ENCODE measurements around the gene NR2F2.
A peak's percentile ranks its signal among the peaks of the same experiment; 100 is the strongest.

The NR2F2 gene

DNA sequence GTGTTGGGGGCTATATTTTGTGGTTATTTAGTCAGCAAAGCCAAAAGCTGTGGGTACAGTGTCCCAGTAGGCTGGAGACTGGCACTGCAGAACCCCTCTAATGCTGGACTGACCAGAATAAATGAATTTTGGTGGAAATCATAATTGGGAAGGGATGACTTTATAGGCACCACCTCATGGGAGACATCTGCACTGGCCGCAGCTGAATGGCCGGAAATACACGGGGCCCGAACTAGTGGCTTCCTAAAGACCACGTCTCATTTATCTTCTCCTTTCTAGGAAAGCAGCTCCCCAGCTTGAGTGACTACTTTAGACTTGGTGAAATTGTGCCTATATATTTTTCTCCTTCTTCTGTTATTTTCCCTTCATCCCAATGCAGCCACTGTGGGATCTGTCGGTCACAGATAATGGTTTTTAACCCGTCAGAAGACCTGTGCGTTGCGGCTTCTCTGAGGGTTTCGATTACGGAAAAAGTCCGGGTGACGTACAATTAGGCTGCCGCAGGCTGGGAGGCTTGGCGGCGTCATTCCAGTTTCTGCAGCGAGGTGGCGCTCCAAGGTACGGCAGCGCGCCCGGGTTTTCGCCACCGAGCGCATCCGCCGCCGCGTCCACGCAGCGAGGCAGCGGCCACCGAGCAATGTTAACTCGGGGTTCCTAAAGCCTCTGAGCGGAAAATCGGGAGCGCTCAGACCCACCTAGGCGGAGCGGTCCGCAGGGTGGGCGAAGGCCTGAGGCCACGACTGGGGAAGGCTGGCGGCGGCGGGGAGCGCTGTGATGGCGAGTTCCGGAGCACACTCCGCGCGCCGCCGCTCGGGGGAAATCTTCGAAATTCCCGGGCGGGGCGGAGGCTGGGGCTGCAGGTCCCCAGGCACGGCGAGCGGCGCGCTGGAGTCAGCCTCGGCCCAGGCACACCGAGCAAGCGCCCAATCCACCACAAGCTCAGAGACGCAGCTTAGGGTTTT lies 26.3 kb downstream of the NR2F2 start:
- Histone ChIP-seq H3K27me3 (replicated peaks; ENCODE audit: insufficient read depth, low read length) (peaks cover 67% of the 10 kb centered on the region), H4K20me1 (ENCODE audit: insufficient read depth, low read length) (no peaks in the 10 kb centered on the region)
- DNase-seq = peak; percentile 82

DNA sequence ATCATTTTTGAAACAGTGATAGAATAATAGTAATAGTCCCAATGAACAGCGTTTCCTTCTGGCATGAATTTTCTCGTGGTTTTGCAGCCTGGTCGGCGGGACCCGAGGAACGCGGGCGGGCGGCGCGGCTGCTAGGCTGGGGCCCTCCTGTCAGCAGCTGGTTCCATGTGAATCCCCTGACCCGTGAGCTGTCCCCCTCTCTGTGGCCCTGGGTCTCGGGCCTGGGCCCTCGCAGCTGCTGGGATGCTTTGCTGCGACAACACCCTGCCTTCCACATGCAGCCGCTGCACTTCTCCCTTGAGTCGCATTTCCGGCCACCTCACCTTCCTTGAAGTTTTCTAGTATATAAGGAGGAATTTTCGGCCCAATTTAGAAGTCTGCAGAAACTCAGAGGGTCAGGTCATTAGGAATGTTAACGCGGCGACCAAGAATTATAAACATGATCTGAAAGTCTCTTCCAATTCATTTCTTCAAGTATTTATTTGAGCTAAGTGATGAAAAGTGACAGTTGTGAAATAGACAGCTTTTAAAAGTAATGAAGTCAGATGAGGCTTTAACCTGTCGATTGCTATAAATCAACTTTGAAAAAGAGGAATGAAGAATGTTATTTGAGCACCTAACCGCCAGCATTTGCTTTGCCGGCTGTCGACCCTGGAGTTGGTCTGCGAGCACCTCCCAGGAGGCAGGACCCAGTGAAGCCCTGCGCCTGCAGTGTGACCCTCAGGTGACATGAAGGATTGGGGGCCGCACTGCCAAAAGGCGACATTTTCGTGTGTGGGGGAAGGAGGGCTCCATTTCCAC lies 27.7 kb downstream of the NR2F2 start:
- H3K4me2 ChIP-seq (ENCODE audit: low read depth, low read length) = peak overlapping the region; percentile 94; the same call in 1 of the 2 replicates
- H3K4me3 ChIP-seq (ENCODE audit: low read length) = peak overlapping the region; percentile 75
- no peaks in the 10 kb centered on the region for H3K9me3 ChIP-seq (replicated peaks; ENCODE audit: insufficient read depth, low read length)
- 0 out of 2 replicates have a peak, but pooled peaks cover 4% of the 10 kb centered on the region for H3K4me1 ChIP-seq (ENCODE audit: low read length)
- peaks cover 64% of the 10 kb centered on the region for H3K27me3 ChIP-seq (replicated peaks; ENCODE audit: insufficient read depth, low read length)
- H3F3A ChIP-seq (ENCODE audit: insufficient read depth, low read length) = no peaks in the 10 kb centered on the region
- TF ChIP-seq, protein P1, sequence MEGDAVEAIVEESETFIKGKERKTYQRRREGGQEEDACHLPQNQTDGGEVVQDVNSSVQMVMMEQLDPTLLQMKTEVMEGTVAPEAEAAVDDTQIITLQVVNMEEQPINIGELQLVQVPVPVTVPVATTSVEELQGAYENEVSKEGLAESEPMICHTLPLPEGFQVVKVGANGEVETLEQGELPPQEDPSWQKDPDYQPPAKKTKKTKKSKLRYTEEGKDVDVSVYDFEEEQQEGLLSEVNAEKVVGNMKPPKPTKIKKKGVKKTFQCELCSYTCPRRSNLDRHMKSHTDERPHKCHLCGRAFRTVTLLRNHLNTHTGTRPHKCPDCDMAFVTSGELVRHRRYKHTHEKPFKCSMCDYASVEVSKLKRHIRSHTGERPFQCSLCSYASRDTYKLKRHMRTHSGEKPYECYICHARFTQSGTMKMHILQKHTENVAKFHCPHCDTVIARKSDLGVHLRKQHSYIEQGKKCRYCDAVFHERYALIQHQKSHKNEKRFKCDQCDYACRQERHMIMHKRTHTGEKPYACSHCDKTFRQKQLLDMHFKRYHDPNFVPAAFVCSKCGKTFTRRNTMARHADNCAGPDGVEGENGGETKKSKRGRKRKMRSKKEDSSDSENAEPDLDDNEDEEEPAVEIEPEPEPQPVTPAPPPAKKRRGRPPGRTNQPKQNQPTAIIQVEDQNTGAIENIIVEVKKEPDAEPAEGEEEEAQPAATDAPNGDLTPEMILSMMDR (IDR thresholded peaks at IDR 0.05; ENCODE audit: low read length) = no peak
- no peak for TF ChIP-seq EZH2 (optimal IDR thresholded peaks at IDR 0.05; ENCODE audit: low read depth, low read length)
- no peak for TF ChIP-seq EZH2phosphoT487 (IDR thresholded peaks at IDR 0.05; ENCODE audit: low read length)
- H2AFZ ChIP-seq (ENCODE audit: low read length) = no peak overlapping the region
- H3K36me3 ChIP-seq (replicated peaks; ENCODE audit: insufficient read depth, low read length) = no peaks in the 10 kb centered on the region
- DNase-seq = no peak
- H3K9me2 ChIP-seq (replicated peaks; ENCODE audit: insufficient read depth, low read length) = no peaks in the 10 kb centered on the region
- no peaks in the 10 kb centered on the region for H4K20me1 ChIP-seq (ENCODE audit: insufficient read depth, low read length)
- no peak overlapping the region for H3K9ac ChIP-seq (ENCODE audit: low read length)
- no peak overlapping the region for H3K27ac ChIP-seq (ENCODE audit: low read length)
- H3K79me2 ChIP-seq (ENCODE audit: low read length) = no peaks in the 10 kb centered on the region

More for the DNA sequence above, 26.3 kb downstream of the NR2F2 start:
- Histone ChIP-seq H3K4me2 (ENCODE audit: low read depth, low read length) (peak overlapping the region; percentile 94), H2AFZ (ENCODE audit: low read length) (peak overlapping the region; percentile 76), H3K4me3 (ENCODE audit: low read length) (peak overlapping the region; percentile 75), H3K27ac (ENCODE audit: low read length) (no peak overlapping the region), H3K9me3 (replicated peaks; ENCODE audit: insufficient read depth, low read length) (no peaks in the 10 kb centered on the region), H3K4me1 (ENCODE audit: low read length) (0 out of 2 replicates have a peak, but pooled peaks cover 4% of the 10 kb centered on the region), H3K9me2 (replicated peaks; ENCODE audit: insufficient read depth, low read length) (no peaks in the 10 kb centered on the region), H3K79me2 (ENCODE audit: low read length) (no peaks in the 10 kb centered on the region), H3K9ac (ENCODE audit: low read length) (peak overlapping the region; percentile 46; the same call in 1 of the 2 replicates), H3F3A (ENCODE audit: insufficient read depth, low read length) (no peaks in the 10 kb centered on the region), H3K36me3 (replicated peaks; ENCODE audit: insufficient read depth, low read length) (no peaks in the 10 kb centered on the region)
- TF ChIP-seq EZH2phosphoT487 (IDR thresholded peaks at IDR 0.05; ENCODE audit: low read length) (no peak), EZH2 (optimal IDR thresholded peaks at IDR 0.05; ENCODE audit: low read depth, low read length) (no peak)
- TF ChIP-seq, protein P1 (IDR thresholded peaks at IDR 0.05; ENCODE audit: low read length) = peak; percentile 93

DNA sequence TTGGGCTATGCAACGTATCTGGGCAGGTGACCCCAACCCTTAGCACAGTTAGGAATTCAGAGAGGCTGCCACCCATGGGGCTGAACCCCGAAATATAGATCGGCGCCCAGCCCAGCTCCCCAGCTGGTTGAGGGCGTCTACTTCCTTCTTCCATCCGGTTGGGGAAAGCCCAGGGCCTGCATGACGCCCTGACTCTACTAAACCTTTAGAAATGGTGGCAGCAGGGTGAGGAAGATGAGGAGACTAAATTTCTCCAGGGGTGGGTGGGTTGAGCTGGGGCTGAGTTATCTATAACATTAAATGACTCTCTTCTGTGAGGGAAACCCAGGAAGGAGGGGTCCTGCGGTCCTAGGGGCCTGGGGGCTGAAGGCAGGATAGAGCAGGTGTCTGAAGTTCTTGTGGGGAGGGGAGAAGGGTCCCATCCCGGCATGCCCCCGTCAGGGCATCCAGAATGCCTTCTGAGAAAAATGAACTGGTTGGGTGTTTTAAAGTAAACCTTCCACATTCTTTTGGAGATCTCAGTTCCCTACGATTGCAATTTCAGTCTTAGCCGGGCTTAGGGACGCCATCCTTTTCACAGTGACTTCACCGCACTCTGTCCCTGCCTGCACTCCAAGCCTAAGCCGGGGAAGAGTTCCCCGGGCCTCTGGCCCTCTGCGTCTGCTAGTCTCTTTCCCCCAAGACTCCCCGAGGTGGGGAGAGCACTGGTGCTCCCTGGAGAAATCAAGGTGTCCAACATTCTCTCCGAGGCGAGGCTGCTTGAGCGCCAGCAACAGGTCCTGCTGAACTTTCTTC lies 28.5 kb downstream of the NR2F2 start:
- Histone ChIP-seq H3K9ac (ENCODE audit: low read length) (no peak overlapping the region), H3K9me2 (replicated peaks; ENCODE audit: insufficient read depth, low read length) (no peaks in the 10 kb centered on the region), H3K4me2 (ENCODE audit: low read depth, low read length) (no peak overlapping the region), H3K4me1 (ENCODE audit: low read length) (0 out of 2 replicates have a peak, but pooled peaks cover 4% of the 10 kb centered on the region), H3K4me3 (ENCODE audit: low read length) (no peak overlapping the region), H3F3A (ENCODE audit: insufficient read depth, low read length) (no peaks in the 10 kb centered on the region), H4K20me1 (ENCODE audit: insufficient read depth, low read length) (no peaks in the 10 kb centered on the region), H3K27me3 (replicated peaks; ENCODE audit: insufficient read depth, low read length) (peaks cover 57% of the 10 kb centered on the region), H3K9me3 (replicated peaks; ENCODE audit: insufficient read depth, low read length) (no peaks in the 10 kb centered on the region), H2AFZ (ENCODE audit: low read length) (no peak overlapping the region), H3K79me2 (ENCODE audit: low read length) (no peaks in the 10 kb centered on the region), H3K36me3 (replicated peaks; ENCODE audit: insufficient read depth, low read length) (no peaks in the 10 kb centered on the region), H3K27ac (ENCODE audit: low read length) (no peak overlapping the region)
- no peak for DNase-seq
- TF ChIP-seq, protein P1 (IDR thresholded peaks at IDR 0.05; ENCODE audit: low read length) = no peak
- TF ChIP-seq EZH2phosphoT487 (IDR thresholded peaks at IDR 0.05; ENCODE audit: low read length) = no peak
- TF ChIP-seq EZH2 (optimal IDR thresholded peaks at IDR 0.05; ENCODE audit: low read depth, low read length) = no peak

All from MM.1S (cell line).